GM23338 (cell line): Measurements from ENCODE around the gene PDZD7. TPM values are rescaled to one million over a fixed set of nuclear protein-coding genes. Genes with fewer than 3 reads are reported as not detected.

Experiments used
- ATAC-seq: fragments of 200-7000 bp; cut with Tn5 transposase; 3 replicates; pipeline ENCODE4 v1.9.1; 2020
- DNase-seq: peaks from one replicate; pipeline ENCODE4 v3.0.0-alpha.2; 2015; ENCODE audit warnings: low spot score
- H2AFZ ChIP-seq: fragments of 200-600 bp; sonication (generic); 2 replicates; pipeline ENCODE4 v1.8.0; 2016; ENCODE audit warnings: antibody characterized with exemption, mild to moderate bottlenecking, moderate library complexity
- H3F3A ChIP-seq: fragments of 200-600 bp; sonication (generic); replicated peaks from 2 replicates; pipeline ENCODE4 v1.8.0; 2017; ENCODE audit warnings: antibody characterized with exemption, mixed run types, low read depth
- H3K27ac ChIP-seq: fragments of 200-600 bp; sonication (generic); 2 replicates; pipeline ENCODE4 v1.6.1; 2016; ENCODE audit warnings: low read depth
- H3K27me3 ChIP-seq: fragments of 200-600 bp; sonication (generic); 2 replicates; pipeline ENCODE4 v1.8.0; 2016; ENCODE audit warnings: mild to moderate bottlenecking, mixed run types, moderate library complexity; ENCODE audit not compliant: insufficient read depth
- H3K36me3 ChIP-seq: fragments of 200-600 bp; sonication (generic); 2 replicates; pipeline ENCODE4 v1.8.0; 2016; ENCODE audit warnings: mild to moderate bottlenecking; ENCODE audit not compliant: insufficient read depth
- H3K4me1 ChIP-seq: fragments of 200-600 bp; sonication (generic); 2 replicates; pipeline ENCODE4 v1.8.0; 2016; ENCODE audit warnings: mild to moderate bottlenecking, moderate library complexity; ENCODE audit not compliant: insufficient read depth
- H3K4me2 ChIP-seq: fragments of 200-600 bp; sonication (generic); 2 replicates; pipeline ENCODE4 v1.7.1; 2017; ENCODE audit warnings: mixed run types
- H3K4me3 ChIP-seq: fragments of 200-600 bp; sonication (generic); 2 replicates; pipeline ENCODE4 v1.6.1; 2016; ENCODE audit warnings: mixed run types
- H3K79me2 ChIP-seq: fragments of 200-600 bp; sonication (generic); replicated peaks from 2 replicates; pipeline ENCODE4 v1.8.0; 2017; ENCODE audit warnings: mild to moderate bottlenecking; ENCODE audit not compliant: insufficient read depth
- H3K9me2 ChIP-seq: fragments of 200-600 bp; sonication (generic); 2 replicates; pipeline ENCODE4 v1.8.0; 2017; ENCODE audit not compliant: insufficient read depth
- H4K20me1 ChIP-seq: fragments of 200-600 bp; sonication (generic); replicated peaks from 2 replicates; pipeline ENCODE4 v1.8.0; 2017; ENCODE audit warnings: mild to moderate bottlenecking; ENCODE audit not compliant: insufficient read depth
- H3K27ac Mint-ChIP-seq: 2 replicates; pipeline ENCODE4 v1.8.0; 2020; ENCODE audit warnings: inconsistent platforms, mild to moderate bottlenecking, moderate library complexity, mixed read lengths
- H3K27me3 Mint-ChIP-seq: 3 replicates; pipeline ENCODE4 v1.8.0; 2022; ENCODE audit warnings: low read depth, mild to moderate bottlenecking, moderate library complexity, mixed read lengths, inconsistent platforms; ENCODE audit not compliant: insufficient read depth, poor library complexity
- H3K36me3 Mint-ChIP-seq: 3 replicates; pipeline ENCODE4 v1.8.0; 2021; ENCODE audit warnings: low read depth, mild to moderate bottlenecking, inconsistent platforms, moderate library complexity, mixed read lengths
- H3K4me1 Mint-ChIP-seq: 3 replicates; pipeline ENCODE4 v1.8.0; 2020; ENCODE audit warnings: mild to moderate bottlenecking, inconsistent platforms, mixed read lengths
- H3K4me3 Mint-ChIP-seq: 3 replicates; pipeline ENCODE4 v1.8.0; 2021; ENCODE audit warnings: moderate library complexity, mild to moderate bottlenecking, inconsistent platforms, mixed read lengths
- H3K9me3 Mint-ChIP-seq: 3 replicates; pipeline ENCODE4 v1.8.0; 2020; ENCODE audit warnings: moderate library complexity, mild to moderate bottlenecking, inconsistent platforms, mixed read lengths
- CREB1 ChIP-seq: fragments of 250-450 bp; sonication (Bioruptor Pico); IDR thresholded peaks from 2 replicates; pipeline ENCODE4 v1.5.0; 2020; ENCODE audit warnings: low read depth, mild to moderate bottlenecking, moderate library complexity
- CTCF ChIP-seq, 2 experiments: fragments of 200-600 bp in 1 of 2; sonication (generic) in 1 of 2; conservative IDR thresholded peaks; 2 replicates each; pipeline versions ENCODE4 v1.5.1 to v1.6.1; 2016 to 2017; ENCODE audit warnings: antibody characterized with exemption in 2 of 2, low read depth in 2 of 2, mild to moderate bottlenecking in 2 of 2, moderate library complexity in 1 of 2
- ETS1 ChIP-seq: IDR thresholded peaks from 2 replicates; pipeline ENCODE4 v1.6.1; 2016; ENCODE audit warnings: antibody characterized with exemption
- EZH2 ChIP-seq: fragments of 200-600 bp; sonication (generic); IDR thresholded peaks from one replicate; pipeline ENCODE4 v1.8.0; 2017; ENCODE audit warnings: antibody characterized with exemption, mild to moderate bottlenecking, low read depth; ENCODE audit not compliant: unreplicated experiment
- EZH2phosphoT487 ChIP-seq: fragments of 200-600 bp; sonication (generic); IDR thresholded peaks from one replicate; pipeline ENCODE4 v1.8.1; 2018; ENCODE audit warnings: antibody characterized with exemption; ENCODE audit not compliant: unreplicated experiment
- JUNB ChIP-seq: IDR thresholded peaks from one replicate; pipeline ENCODE4 v1.6.1; 2016; ENCODE audit warnings: antibody characterized with exemption; ENCODE audit not compliant: unreplicated experiment
- NANOG ChIP-seq: IDR thresholded peaks from 2 replicates; pipeline ENCODE4 v1.6.1; 2016; ENCODE audit warnings: antibody characterized with exemption, borderline replicate concordance
- POLR2AphosphoS5 ChIP-seq: IDR thresholded peaks from 2 replicates; pipeline ENCODE4 v1.6.1; 2016; ENCODE audit warnings: antibody characterized with exemption, low read depth
- REST ChIP-seq: IDR thresholded peaks from one replicate; pipeline ENCODE4 v1.6.1; 2018; ENCODE audit warnings: antibody characterized with exemption; ENCODE audit not compliant: unreplicated experiment
- STAT1 ChIP-seq: IDR thresholded peaks from one replicate; pipeline ENCODE4 v1.6.1; 2016; ENCODE audit warnings: antibody characterized with exemption; ENCODE audit not compliant: unreplicated experiment
- ZNF114 ChIP-seq: fragments of 250-450 bp; sonication (Bioruptor Pico); IDR thresholded peaks from 2 replicates; pipeline ENCODE4 v1.5.0; 2020; ENCODE audit warnings: mild to moderate bottlenecking, moderate library complexity
- ZNF331 ChIP-seq: fragments of 250-450 bp; sonication (Bioruptor Pico); IDR thresholded peaks from 2 replicates; pipeline ENCODE4 v1.5.0; 2020; ENCODE audit warnings: low read depth, mild to moderate bottlenecking, moderate library complexity
- ZNF462 ChIP-seq: fragments of 250-450 bp; sonication (Bioruptor Pico); IDR thresholded peaks from 2 replicates; pipeline ENCODE4 v1.5.0; 2020; ENCODE audit warnings: mild to moderate bottlenecking, moderate library complexity
- polyA plus RNA-seq: library from polyadenylated mRNA; unstranded; fragments of >200 nt; fragmentation: Nextera tagmentation; extraction: Ambion mirVana; gene quantifications from 2 replicates; pipeline ENCODE4 v1.2.1, GENCODE V29; 2016
- total RNA-seq: library from RNA; depleted of rRNA; stranded (reverse); fragments of >200 nt; shearing (Covaris generic); gene quantifications from 2 replicates; pipeline ENCODE4 v1.2.3, GENCODE V29; 2014

PDZD7 gene
- total and polyA plus RNA-seq, 2 experiments from 2014 or later, result 1.7 to 2.3 TPM

GRCh38 chr10:100976906-100977305 lies 54.0 kb downstream of the PDZD7 start:
- peaks cover 4% of the 10 kb centered on the region; the same call in 1 of the 2 replicates for H3K4me1 ChIP-seq
- TF ChIP-seq ETS1 (no peak), REST (no peak), ZNF114 (CRISPR knock-in tag) (no peak), ZNF331 (CRISPR knock-in tag) (no peak), ZNF462 (CRISPR knock-in tag) (no peak), NANOG (no peak), CTCF (conservative IDR thresholded peaks at IDR 0.05; ENCODE audit: low read depth in 2 of 2) (no peak), EZH2phosphoT487 (no peak), POLR2AphosphoS5 (no peak), STAT1 (no peak), JUNB (no peak), EZH2 (no peak), CREB1 (no peak)
- H3K27me3 Mint-ChIP-seq, result peaks cover 4% of the 10 kb centered on the region
- no peaks in the 10 kb centered on the region for H3K27me3 ChIP-seq
- H3K79me2 ChIP-seq, result no peaks in the 10 kb centered on the region
- H3K27ac Mint-ChIP-seq, result no peak overlapping the region
- no peaks in the 10 kb centered on the region for H3K9me2 ChIP-seq
- ATAC-seq (no peak), DNase-seq (no peak)
- H3K4me3 ChIP-seq, result no peak overlapping the region
- no peak overlapping the region for H3K27ac ChIP-seq
- peaks cover 3% of the 10 kb centered on the region; the same call in 1 of the 3 replicates for H3K36me3 Mint-ChIP-seq
- H3K4me1 Mint-ChIP-seq, result peaks cover 15% of the 10 kb centered on the region
- no peak overlapping the region for H2AFZ ChIP-seq
- no peak overlapping the region for H3K4me3 Mint-ChIP-seq
- H4K20me1 ChIP-seq, result no peaks in the 10 kb centered on the region
- H3F3A ChIP-seq, result no peaks in the 10 kb centered on the region
- no peak overlapping the region for H3K4me2 ChIP-seq
- H3K9me3 Mint-ChIP-seq, result no peaks in the 10 kb centered on the region
- no peaks in the 10 kb centered on the region for H3K36me3 ChIP-seq
